Panc1 (cell line): ENCODE measurements around the gene OTUD1. TPM values are rescaled to one million over a fixed set of nuclear protein-coding genes. Genes with fewer than 3 reads are reported as not detected.

Experiments
- ATAC-seq: fragments of 200-7000 bp; cut with Tn5 transposase; 2 replicates; pipeline ENCODE4 v1.9.1; 2020; ENCODE audit warnings: mild to moderate bottlenecking, moderate library complexity
- BruUV-seq: library from RNA; stranded (reverse); fragments of 400-500 nt; replicated peaks from 2 replicates; lab custom pipeline; 2021; lab: Mats Ljungman, UMichigan
- CTCF ChIA-PET: fragments of 300-600 bp; sonication (Branson Sonifier 250); formaldehyde crosslinking; loops from one replicate; lab custom pipeline; 2022; ENCODE audit warnings: antibody characterized with exemption; lab: Charles Lee
- POLR2A ChIA-PET: fragments of 300-600 bp; sonication (Branson Sonifier 250); formaldehyde crosslinking; loops from one replicate; lab custom pipeline; 2022; ENCODE audit warnings: antibody characterized with exemption; lab: Charles Lee
- DNase-seq: peaks from one replicate; pipeline ENCODE4 v3.0.0-alpha.2; 2010; ENCODE audit warnings: low read depth, low spot score
- H3K27ac ChIP-seq: 2 replicates; pipeline ENCODE4 v1.5.1; 2011; ENCODE audit warnings: mild to moderate bottlenecking, low read length, inconsistent platforms
- H3K27me3 ChIP-seq: fragments of 200-500 bp; sonication (Bioruptor generic); 2 replicates; pipeline ENCODE4 v1.6.0; 2014; ENCODE audit warnings: low read length, inconsistent platforms; ENCODE audit not compliant: control insufficient read depth, insufficient read depth
- H3K36me3 ChIP-seq: fragments of 200-500 bp; sonication (Bioruptor generic); 2 replicates; pipeline ENCODE4 v1.5.1; 2014; ENCODE audit warnings: inconsistent platforms, mild to moderate bottlenecking, low read length, moderate library complexity; ENCODE audit not compliant: control insufficient read depth, insufficient read depth
- H3K4me1 ChIP-seq: 2 replicates; pipeline ENCODE4 v1.5.1; 2011; ENCODE audit warnings: inconsistent platforms, mild to moderate bottlenecking, low read length, moderate library complexity; ENCODE audit not compliant: control insufficient read depth, insufficient read depth
- H3K4me3 ChIP-seq, 2 experiments: 2 replicates each; pipeline ENCODE4 v1.5.1; 2011 to 2012; ENCODE audit warnings: low read depth in 2 of 2, low read length in 2 of 2, mild to moderate bottlenecking in 2 of 2, inconsistent platforms in 1 of 2, moderate library complexity in 1 of 2
- H3K9me3 ChIP-seq: fragments of 200-500 bp; sonication (Bioruptor generic); 2 replicates; pipeline ENCODE4 v1.5.1; 2014; ENCODE audit warnings: low read depth, mild to moderate bottlenecking, inconsistent platforms, low read length, moderate library complexity; ENCODE audit not compliant: control insufficient read depth, insufficient read depth
- CTCF ChIP-seq: fragments of 450-650 bp; IDR thresholded peaks from 2 replicates; pipeline ENCODE4 v1.5.1; 2017; ENCODE audit warnings: mild to moderate bottlenecking
- POLR2AphosphoS5 ChIP-seq: IDR thresholded peaks from 2 replicates; pipeline ENCODE4 v1.6.1; 2012; ENCODE audit warnings: mild to moderate bottlenecking, low read depth, low read length, moderate library complexity
- REST ChIP-seq, 2 experiments: IDR thresholded peaks; 2 replicates each; pipeline ENCODE4 v1.6.1; 2011 to 2012; ENCODE audit warnings: low read depth in 2 of 2, control low read depth in 1 of 2, low read length in 1 of 2, mild to moderate bottlenecking in 1 of 2, moderate library complexity in 1 of 2; ENCODE audit not compliant: insufficient read depth in 1 of 2
- SIN3A ChIP-seq: IDR thresholded peaks from 2 replicates; pipeline ENCODE4 v1.6.1; 2012; ENCODE audit warnings: low read depth, mild to moderate bottlenecking, low read length, moderate library complexity, borderline replicate concordance; ENCODE audit not compliant: insufficient read depth
- TCF7L2 ChIP-seq: IDR thresholded peaks from 2 replicates; pipeline ENCODE4 v1.6.1; 2011; ENCODE audit warnings: mild to moderate bottlenecking, low read depth, low read length, inconsistent platforms
- in situ Hi-C: cut with HindIII; loops from 2 replicates; pipeline ENCODE4 v1.10.0; 2016; ENCODE audit warnings: low sequenced_read_pairs, low pct_unique_long_range_greater_than_20kb
- intact Hi-C: fragments of 100-400 bp; cut with micrococcal nuclease; formaldehyde crosslinking; loops from one replicate; pipeline ENCODE4 v1.10.0; 2022; ENCODE audit not compliant: unreplicated experiment
- total RNA-seq: library from RNA; stranded (reverse); gene quantifications from one replicate; pipeline ENCODE4 v1.2.1, GENCODE V29; 2021; ENCODE audit not compliant: unreplicated experiment

Gene OTUD1
- total RNA-seq, 1 experiment from 2014 or later, result 2.8 TPM

GRCh38 chr10:23439961-23440889 lies 1.4 kb downstream of the OTUD1 start:
- TF ChIP-seq TCF7L2, result no peak
- no peak for TF ChIP-seq SIN3A
- TF ChIP-seq CTCF, result no peak
- no peak for TF ChIP-seq REST (IDR thresholded peaks at IDR 0.05; ENCODE audit: insufficient read depth in 1 of 2, low read depth in 2 of 2, low read length in 1 of 2)
- no peak for TF ChIP-seq POLR2AphosphoS5
- H3K36me3 ChIP-seq, result no peaks in the 10 kb centered on the region
- intact Hi-C loops (no loop called here), in situ Hi-C loops (no loop called here)
- ChIA-PET CTCF (no interaction called here), POLR2A (no interaction called here)
- H3K4me1 ChIP-seq, result peaks cover 9% of the 10 kb centered on the region; the same call in 1 of the 2 replicates
- DNase-seq (no peak), ATAC-seq (peak; percentile 27)
- H3K4me3 ChIP-seq, result peak overlapping the region; percentile 58 to 64
- H3K27me3 ChIP-seq, result no peaks in the 10 kb centered on the region
- no TSS peak for BruUV-seq
- 0 out of 2 replicates have a peak overlapping the region, but pooled peaks have one; percentile 17 for H3K27ac ChIP-seq
- H3K9me3 ChIP-seq, result no peaks in the 10 kb centered on the region

- Histone ChIP-seq H3K27me3 (no peaks in the 10 kb centered on the region), H3K4me3 (peak overlapping the region in 1 of 2 experiments; percentile 58; a peak in 2 of 4 replicates), H3K27ac (no peak overlapping the region), H3K36me3 (no peaks in the 10 kb centered on the region), H3K9me3 (no peaks in the 10 kb centered on the region), H3K4me1 (peaks cover 9% of the 10 kb centered on the region; the same call in 1 of the 2 replicates)
- no peak for TF ChIP-seq REST (IDR thresholded peaks at IDR 0.05; ENCODE audit: insufficient read depth in 1 of 2, low read depth in 2 of 2, low read length in 1 of 2)
- TF ChIP-seq TCF7L2, result no peak
- no peak for TF ChIP-seq POLR2AphosphoS5
- TF ChIP-seq CTCF, result no peak
- no peak for TF ChIP-seq SIN3A
- CTCF ChIA-PET, result no interaction called here
- intact Hi-C loops, result no loop called here
- ATAC-seq, result no peak
- POLR2A ChIA-PET, result interaction anchor here (0.7 kb wide), 1 partner anchor 99 kb away, joined by 3 read pairs; no protein-coding TSS in a partner anchor
- no TSS peak for BruUV-seq
- DNase-seq, result no peak
- in situ Hi-C loops, result no loop called here
These were observed 2.4 kb downstream of the OTUD1 start for GRCh38 chr10:23441251-23441650.
